GM18502 (cell line): ENCODE data around the gene HBB.
A peak's percentile ranks its signal among the peaks of the same experiment; 100 is the strongest.

Source experiments
- ATAC-seq: cut with Tn5 transposase; IDR thresholded peaks from one replicate; pipeline ENCODE4 v1.9.1; 2021; ENCODE audit warnings: mild to moderate bottlenecking; ENCODE audit not compliant: unreplicated experiment, poor library complexity

Gene HBB

DNA sequence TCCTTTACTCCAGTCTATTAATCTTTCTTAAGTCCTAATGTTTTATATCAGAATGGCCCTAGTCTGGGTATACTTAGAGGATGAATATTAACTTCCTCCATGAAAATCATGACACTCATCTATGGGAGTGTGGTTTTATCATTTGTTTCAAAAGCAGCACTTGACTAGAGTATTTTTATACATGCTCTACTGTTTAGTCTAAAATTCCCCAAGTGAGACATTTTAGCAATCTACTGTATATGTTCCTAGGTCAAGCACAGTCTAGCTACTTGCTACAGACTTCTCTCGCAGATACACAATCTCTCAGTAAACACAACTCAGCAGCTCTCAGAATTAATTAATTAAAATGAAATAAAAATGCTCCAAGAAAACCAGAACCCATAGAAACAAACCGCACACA is 2.9 kb upstream of the HBB start:
- ATAC-seq: no peak

DNA sequence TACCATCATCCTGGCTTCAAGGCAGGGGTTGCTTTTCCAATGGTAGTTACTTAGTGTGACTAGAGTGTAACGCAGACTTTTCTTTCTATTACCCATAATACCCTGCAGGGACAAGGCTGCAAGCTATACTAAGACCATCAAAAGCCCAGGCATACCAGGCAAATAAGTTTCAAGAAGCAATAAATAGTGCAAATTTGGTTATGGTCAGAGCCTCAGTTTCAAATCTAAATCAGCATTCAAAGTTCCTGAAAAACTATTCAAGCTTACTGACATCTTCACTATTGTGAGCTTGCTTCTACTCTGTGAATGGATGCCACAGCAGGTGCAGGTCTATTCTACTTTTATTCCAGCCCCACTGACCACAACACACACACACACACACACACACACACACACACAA is 2.5 kb upstream of the HBB start:
- ATAC-seq: no peak

GRCh38 chr11:5228124-5228523 is 1.3 kb upstream of the HBB start:
- ATAC-seq: no peak

DNA sequence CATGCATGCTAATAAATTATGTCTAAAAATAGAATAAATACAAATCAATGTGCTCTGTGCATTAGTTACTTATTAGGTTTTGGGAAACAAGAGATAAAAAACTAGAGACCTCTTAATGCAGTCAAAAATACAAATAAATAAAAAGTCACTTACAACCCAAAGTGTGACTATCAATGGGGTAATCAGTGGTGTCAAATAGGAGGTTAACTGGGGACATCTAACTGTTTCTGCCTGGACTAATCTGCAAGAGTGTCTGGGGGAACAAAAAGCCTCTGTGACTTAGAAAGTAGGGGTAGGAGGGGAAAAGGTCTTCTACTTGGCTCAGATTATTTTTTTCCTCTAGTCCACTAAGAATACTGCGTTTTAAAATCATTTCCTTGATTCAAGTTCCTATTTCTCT is 810 bp upstream of the HBB start:
- no peak for ATAC-seq

GRCh38 chr11:5225480-5225871 is 1.4 kb downstream of the HBB start:
- ATAC-seq: no peak

DNA sequence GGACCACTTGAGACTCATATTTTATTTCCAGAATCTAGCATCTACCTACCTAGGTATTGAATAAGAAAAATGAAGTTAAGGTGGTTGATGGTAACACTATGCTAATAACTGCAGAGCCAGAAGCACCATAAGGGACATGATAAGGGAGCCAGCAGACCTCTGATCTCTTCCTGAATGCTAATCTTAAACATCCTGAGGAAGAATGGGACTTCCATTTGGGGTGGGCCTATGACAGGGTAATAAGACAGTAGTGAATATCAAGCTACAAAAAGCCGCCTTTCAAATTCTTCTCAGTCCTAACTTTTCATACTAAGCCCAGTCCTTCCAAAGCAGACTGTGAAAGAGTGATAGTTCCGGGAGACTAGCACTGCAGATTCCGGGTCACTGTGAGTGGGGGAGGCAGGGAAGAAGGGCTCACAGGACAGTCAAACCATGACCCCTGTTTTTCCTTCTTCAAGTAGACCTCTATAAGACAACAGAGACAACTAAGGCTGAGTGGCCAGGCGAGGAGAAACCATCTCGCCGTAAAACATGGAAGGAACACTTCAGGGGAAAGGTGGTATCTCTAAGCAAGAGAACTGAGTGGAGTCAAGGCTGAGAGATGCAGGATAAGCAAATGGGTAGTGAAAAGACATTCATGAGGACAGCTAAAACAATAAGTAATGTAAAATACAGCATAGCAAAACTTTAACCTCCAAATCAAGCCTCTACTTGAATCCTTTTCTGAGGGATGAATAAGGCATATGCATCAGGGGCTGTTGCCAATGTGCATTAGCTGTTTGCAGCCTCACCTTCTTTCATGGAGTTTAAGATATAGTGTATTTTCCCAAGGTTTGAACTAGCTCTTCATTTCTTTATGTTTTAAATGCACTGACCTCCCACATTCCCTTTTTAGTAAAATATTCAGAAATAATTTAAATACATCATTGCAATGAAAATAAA is 2.1 kb downstream of the HBB start:
- no peak for ATAC-seq

DNA sequence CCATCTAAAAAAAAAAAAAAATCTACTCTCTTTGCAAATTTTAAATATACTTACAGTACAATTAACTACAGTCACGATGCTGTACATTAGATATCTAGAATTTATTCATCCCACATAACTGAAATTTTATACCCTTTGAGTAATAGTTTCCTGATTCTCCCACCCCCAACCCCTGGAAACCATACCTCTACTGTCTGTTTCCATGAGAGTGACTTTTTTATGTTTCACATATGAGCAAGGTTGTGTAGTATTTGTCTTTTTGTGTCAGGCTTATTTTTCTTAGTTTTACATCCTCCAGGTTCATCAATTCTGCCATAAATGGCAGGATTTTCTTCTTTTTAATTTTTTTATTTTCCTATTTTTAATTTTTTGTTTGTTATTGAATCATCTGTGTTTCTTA is 3.2 kb downstream of the HBB start:
- no peak for ATAC-seq

DNA sequence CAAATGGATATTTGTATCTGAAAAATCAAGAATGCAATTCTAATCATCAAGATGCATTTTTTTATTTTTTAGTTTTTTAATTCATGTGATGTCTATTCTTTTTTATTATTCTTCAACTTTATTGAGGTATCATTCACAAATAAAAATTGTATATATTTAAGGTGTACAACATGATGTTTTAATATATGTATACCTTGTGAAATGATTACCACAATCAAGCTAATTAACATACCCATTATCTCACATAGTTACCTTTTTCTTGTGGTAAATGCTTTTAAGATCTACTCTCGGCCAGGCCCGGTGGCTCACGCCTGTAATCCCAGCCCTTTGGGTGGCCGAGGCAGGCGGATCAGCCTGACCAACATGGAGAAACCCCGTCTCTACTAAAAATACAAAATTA is 3.7 kb downstream of the HBB start:
- ATAC-seq: no peak

DNA sequence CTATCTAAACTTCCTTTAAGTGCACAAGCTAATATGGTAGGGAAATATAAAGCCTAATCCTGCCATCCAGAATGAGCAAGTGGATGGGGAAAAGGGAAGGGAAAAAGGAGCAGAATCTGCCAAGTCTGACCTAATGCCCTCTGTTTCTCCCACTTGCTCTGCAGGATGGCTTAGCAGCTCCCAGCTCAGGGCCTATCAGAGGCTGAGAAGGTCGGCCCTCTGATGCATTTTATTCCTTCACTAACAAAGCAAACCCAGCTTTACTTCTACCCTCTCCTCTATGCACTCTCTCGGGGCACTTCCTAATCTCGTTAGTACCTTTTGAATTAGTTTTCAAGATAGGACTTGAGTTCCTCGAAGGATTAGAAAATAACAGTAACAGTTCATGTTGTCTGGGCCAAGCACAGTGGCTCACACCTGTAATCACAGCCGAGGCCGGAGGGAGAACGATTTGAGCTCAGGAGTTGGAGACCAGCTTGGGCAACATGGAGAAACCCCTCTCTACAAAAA is 16.4 kb downstream of the HBB start:
- no peak for ATAC-seq

GRCh38 chr11:5204787-5205186 is 22.1 kb downstream of the HBB start:
- peak; percentile 74 for ATAC-seq

- ATAC-seq: no peak
Observed at GRCh38 chr11:5203366-5203765, 23.5 kb downstream of the HBB start.

DNA sequence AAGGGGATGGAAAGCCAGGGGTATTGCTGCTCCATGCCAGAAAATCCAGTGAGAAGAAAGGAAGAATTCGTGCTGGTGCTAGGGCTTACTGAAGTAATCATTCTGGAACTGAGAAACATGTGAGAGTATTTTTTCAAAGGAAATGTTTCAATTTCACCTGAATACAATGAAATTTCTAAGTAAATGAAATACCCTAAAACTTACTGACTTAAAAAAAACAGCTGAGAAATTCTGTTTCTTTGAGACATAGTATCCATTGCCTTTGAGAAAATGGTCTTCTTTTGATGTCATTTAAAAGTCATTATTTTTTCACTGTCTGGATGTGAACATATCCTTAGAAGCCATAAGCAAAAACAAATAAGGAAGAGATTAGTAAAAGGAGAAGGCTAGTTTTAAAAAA is 26.3 kb downstream of the HBB start, which contains the start of gene OR51V1:
Gene OR51V1, minus strand, starts transcription at position 101 of the 400 bp plus-strand sequence. Its CDS starts 0 bp downstream, at position 101.
- ATAC-seq: no peak

- ATAC-seq: no peak
Observed at GRCh38 chr11:5198285-5198684, 28.6 kb downstream of the HBB start.

DNA sequence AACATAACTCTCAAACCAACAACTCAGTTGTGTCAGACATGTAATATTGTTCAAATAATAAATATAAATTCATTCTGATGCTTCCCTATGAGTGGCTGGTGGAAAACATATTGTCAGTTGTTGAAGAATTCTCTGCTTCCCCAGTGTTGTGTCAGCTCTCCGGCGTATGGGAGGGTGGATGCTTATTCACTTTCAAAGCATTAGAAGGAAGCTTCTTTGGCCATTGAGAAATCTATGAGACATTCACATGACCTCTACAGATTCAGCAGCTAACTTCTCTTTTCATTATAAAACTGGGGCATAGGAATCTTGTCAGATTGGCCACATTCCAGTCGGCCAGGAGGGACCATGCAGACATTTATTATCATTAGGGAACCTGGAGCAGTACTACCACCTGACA is 29.3 kb downstream of the HBB start:
- ATAC-seq: no peak

- no peak for ATAC-seq
Observed at GRCh38 chr11:5196731-5197130, 30.1 kb downstream of the HBB start.

DNA sequence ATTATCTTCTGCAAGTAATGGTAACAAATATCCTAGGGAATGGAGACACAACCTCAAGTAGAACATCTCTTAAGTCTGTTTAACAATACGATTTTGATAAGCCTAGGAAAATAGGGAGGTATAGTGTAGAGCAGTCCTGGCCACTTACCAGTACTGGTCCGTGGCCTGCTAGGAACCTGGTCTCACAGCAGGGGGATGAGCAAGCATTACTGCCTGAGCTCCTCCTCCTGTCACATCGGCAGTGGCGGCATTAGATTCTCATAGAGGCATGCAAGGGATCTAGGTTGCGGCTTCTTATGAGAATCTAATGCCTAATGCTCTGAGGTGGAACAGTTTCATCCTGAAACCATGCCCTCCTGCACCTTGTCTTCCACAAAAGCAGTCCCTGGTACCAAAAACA is 30.8 kb downstream of the HBB start:
- ATAC-seq: no peak

- no peak for ATAC-seq
Observed at GRCh38 chr11:5192738-5193137, 34.1 kb downstream of the HBB start.

- no peak for ATAC-seq
Observed at GRCh38 chr11:5188201-5188600, 38.7 kb downstream of the HBB start.

GRCh38 chr11:5178046-5178837 is 48.6 kb downstream of the HBB start:
- ATAC-seq: no peak
